Immature natural killer cell (primary cell): ENCODE measurements around the gene FARP1. TPM values are rescaled to one million over a fixed set of nuclear protein-coding genes. Genes with fewer than 3 reads are reported as not detected.
A peak's percentile ranks its signal among the peaks of the same experiment; 100 is the strongest.
"Not testable (repeated sequence)": the region's sequence is repeated elsewhere in the genome, so short reads cannot be mapped to it uniquely, and the experiment has no call there.

Experiments used
- DNase-seq, 3 donors: peaks; one replicate each; pipeline ENCODE4 v3.0.0; 2022; ENCODE audit warnings: mixed read lengths in 1 of 3
- H3K27ac Mint-ChIP-seq, 6 donors: one replicate each; pipeline ENCODE4 v1.8.0; 2020; ENCODE audit warnings: mixed read lengths in 6 of 6, mild to moderate bottlenecking in 5 of 6, inconsistent platforms in 4 of 6, moderate library complexity in 3 of 6
- H3K27me3 Mint-ChIP-seq, 3 donors: one replicate each; pipeline ENCODE4 v1.8.0; 2020 to 2021; ENCODE audit warnings: low read depth in 3 of 3, mild to moderate bottlenecking in 3 of 3, mixed read lengths in 3 of 3, moderate library complexity in 3 of 3, inconsistent platforms in 1 of 3
- H3K36me3 Mint-ChIP-seq, 3 donors: one replicate each; pipeline ENCODE4 v1.8.0; 2020; ENCODE audit warnings: mixed read lengths in 3 of 3, inconsistent platforms in 2 of 3, mild to moderate bottlenecking in 2 of 3
- H3K4me1 Mint-ChIP-seq, 2 donors: one replicate each; pipeline ENCODE4 v1.8.0; 2020; ENCODE audit warnings: inconsistent platforms in 2 of 2, mild to moderate bottlenecking in 2 of 2, mixed read lengths in 2 of 2, moderate library complexity in 1 of 2
- H3K4me3 Mint-ChIP-seq, 5 donors: one replicate each; pipeline ENCODE4 v1.8.0; 2020; ENCODE audit warnings: mild to moderate bottlenecking in 5 of 5, mixed read lengths in 5 of 5, inconsistent platforms in 3 of 5, moderate library complexity in 3 of 5
- H3K9me3 Mint-ChIP-seq, 6 donors: one replicate each; pipeline ENCODE4 v1.8.0; 2020; ENCODE audit warnings: mild to moderate bottlenecking in 6 of 6, mixed read lengths in 6 of 6, inconsistent platforms in 4 of 6, moderate library complexity in 3 of 6
- polyA plus RNA-seq, 3 donors: library from polyadenylated mRNA; unstranded; fragments of 300-500 nt; fragmentation: Illumina TruSeq; gene quantifications; one replicate each; pipeline ENCODE4 v1.2.3, GENCODE V29; 2021

FARP1 gene
- polyA plus RNA-seq, 3 donors from 2014 or later = 0.09 to 0.72 (median 0.22) TPM

DNA sequence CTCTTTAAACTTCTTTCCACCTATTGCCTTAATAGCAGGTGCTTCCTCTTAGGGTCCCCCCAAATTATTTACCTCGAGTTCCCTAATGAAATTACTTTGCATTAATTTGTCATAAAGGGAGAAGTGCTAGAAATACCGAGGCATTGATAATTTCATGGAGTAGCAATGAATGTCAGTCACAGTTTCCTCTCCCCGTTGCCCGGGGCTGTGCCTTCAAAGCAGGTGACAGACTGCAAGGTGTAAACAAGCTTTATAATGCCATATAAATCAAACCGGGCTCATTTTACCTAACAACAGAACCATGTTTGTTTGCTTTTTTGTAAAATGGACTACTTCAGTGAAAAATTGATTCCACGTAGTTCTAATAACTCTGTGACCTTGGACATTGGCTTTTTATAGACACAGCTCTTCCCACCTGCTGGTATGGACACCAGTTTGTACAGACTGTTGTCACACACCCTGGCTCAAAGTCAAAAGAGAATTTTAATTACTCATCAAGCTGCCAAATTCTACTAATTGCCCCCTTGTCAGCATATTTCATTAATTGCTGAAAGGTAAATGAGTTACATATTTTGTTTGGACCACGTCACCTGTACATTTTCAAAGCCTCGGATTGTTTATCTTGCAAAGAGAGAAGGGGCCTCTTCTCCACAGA lies 262.9 kb downstream of the FARP1 start:
- Mint-ChIP-seq H3K4me1 (no peaks in the 10 kb centered on the region), H3K4me3 (no peak overlapping the region), H3K36me3 (no peaks in the 10 kb centered on the region), H3K27me3 (peaks cover 4 to 9% (median 4%) of the 10 kb centered on the region in 3 donors), H3K27ac (no peak overlapping the region), H3K9me3 (no peaks in the 10 kb centered on the region)
- no peak for DNase-seq

DNA sequence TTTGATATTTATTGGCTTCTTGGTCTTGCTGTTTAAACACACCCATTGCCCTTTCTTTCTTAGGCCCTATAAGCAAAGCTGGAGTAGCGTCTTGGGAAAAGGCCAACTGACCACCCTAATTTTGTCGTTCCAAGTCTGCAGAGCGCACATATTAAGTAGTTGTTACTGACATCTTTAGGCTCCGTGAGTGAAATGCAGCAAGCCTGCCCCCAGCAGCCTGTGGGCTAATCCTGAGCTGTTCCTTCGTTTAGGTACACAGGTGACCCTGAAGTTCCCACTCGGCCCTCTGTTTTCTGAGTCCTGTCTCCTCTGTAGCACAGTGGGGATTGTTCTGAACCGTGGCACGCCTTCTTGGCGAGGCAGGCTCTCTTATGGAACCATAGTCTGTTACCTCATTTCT lies 263.5 kb downstream of the FARP1 start:
- Mint-ChIP-seq H3K4me3 (no peak overlapping the region), H3K4me1 (no peaks in the 10 kb centered on the region), H3K9me3 (no peaks in the 10 kb centered on the region), H3K27ac (no peak overlapping the region), H3K27me3 (peaks cover 4 to 9% (median 4%) of the 10 kb centered on the region in 3 donors), H3K36me3 (no peaks in the 10 kb centered on the region)
- DNase-seq = no peak

DNA sequence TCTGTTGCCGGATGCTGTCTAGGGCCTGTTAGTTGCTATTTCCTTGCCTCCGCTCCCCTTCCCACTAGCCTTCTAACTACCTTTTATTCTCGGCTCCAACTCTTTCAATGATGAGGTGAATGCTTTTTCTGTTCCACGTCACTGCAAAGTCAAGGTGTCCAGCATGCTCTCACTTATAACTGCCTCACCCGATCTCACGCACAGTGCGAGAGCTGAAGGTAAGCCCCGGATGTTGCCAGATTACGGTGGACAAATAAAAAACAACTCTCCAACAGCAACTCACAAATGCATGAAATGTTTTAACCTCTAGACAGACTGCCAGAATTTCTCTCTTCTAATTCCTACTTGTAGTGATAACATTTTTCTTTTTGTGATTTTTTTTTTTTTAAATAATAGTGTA lies 264.1 kb downstream of the FARP1 start:
- no peaks in the 10 kb centered on the region for H3K36me3 Mint-ChIP-seq
- H3K4me3 Mint-ChIP-seq = no peak overlapping the region
- H3K27ac Mint-ChIP-seq = no peak overlapping the region

DNA sequence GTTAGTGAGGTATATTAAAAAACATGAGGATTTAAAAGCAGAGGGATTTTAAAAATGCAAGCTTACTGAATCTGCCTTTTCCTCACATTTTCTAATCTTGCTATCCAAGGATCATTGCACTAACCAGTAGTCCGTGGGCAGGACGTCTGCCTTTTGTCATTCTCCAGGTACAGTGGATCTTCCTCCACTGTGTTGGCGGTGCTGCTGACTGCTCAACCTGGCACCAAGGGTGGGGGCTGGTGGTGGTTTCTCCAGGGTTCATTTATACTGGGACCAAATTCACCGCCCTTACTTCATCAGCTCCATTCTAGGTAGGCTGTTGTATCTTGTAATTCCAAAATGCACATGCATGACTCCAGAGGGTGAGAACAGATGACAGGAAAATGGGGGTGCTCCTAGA lies 264.7 kb downstream of the FARP1 start:
- Mint-ChIP-seq H3K27ac (no peak overlapping the region), H3K27me3 (peaks cover 4 to 12% (median 4%) of the 10 kb centered on the region in 3 donors), H3K4me1 (peaks cover 0 to 7% of the 10 kb centered on the region in 2 donors), H3K36me3 (no peaks in the 10 kb centered on the region), H3K9me3 (no peaks in the 10 kb centered on the region), H3K4me3 (no peak overlapping the region)
- no peak for DNase-seq

More for the DNA sequence above, 264.1 kb downstream of the FARP1 start:
- H3K4me1 Mint-ChIP-seq = peaks cover 0 to 4% of the 10 kb centered on the region in 2 donors
- H3K27me3 Mint-ChIP-seq = peaks cover 4 to 9% (median 4%) of the 10 kb centered on the region in 3 donors
- DNase-seq = no peak
- H3K9me3 Mint-ChIP-seq = no peaks in the 10 kb centered on the region

DNA sequence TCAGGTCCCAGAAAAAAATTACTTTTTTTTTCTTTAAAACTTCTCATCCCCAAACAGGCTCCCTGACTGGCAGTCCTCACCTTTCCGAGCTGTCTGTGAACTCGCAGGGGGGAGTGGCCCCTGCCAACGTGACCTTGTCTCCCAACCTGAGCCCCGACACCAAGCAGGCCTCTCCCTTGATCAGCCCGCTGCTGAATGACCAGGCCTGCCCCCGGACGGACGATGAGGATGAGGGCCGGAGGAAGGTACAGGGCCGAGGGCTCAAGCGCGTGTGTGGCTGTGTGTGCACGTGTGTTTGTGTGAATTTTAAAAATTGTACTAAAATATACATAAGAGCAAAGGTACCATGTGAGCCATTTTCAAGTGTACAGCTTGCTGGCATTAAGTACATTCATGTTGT lies 266.4 kb downstream of the FARP1 start:
- Mint-ChIP-seq H3K4me1 (peaks cover 0 to 7% of the 10 kb centered on the region in 2 donors), H3K9me3 (no peaks in the 10 kb centered on the region), H3K27me3 (peaks cover 2 to 21% (median 2%) of the 10 kb centered on the region in 3 donors), H3K27ac (no peak overlapping the region), H3K4me3 (no peak overlapping the region), H3K36me3 (no peaks in the 10 kb centered on the region)
- no peak for DNase-seq

DNA sequence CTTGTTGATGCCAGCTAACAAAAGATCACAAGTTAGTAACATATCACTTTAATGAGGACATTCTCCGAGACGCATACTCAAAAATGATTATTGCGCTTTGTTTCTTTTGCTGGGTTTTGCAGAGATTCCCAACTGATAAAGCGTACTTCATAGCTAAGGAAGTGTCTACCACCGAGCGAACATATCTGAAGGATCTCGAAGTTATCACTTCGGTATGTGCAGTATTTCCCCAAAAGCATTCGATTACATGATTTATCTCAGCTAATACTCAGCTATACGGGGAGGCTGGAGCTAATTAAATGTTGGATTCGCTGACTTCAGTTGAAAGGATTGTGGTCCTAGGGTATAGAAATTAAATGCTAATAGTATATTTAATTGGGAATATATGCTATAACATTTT lies 267.7 kb downstream of the FARP1 start:
- no peak for DNase-seq
- H3K4me3 Mint-ChIP-seq = no peak overlapping the region
- peaks cover 0 to 7% of the 10 kb centered on the region in 2 donors for H3K4me1 Mint-ChIP-seq
- no peak overlapping the region for H3K27ac Mint-ChIP-seq
- H3K36me3 Mint-ChIP-seq = no peaks in the 10 kb centered on the region
- peaks cover 2 to 21% (median 2%) of the 10 kb centered on the region in 3 donors for H3K27me3 Mint-ChIP-seq
- H3K9me3 Mint-ChIP-seq = no peaks in the 10 kb centered on the region

DNA sequence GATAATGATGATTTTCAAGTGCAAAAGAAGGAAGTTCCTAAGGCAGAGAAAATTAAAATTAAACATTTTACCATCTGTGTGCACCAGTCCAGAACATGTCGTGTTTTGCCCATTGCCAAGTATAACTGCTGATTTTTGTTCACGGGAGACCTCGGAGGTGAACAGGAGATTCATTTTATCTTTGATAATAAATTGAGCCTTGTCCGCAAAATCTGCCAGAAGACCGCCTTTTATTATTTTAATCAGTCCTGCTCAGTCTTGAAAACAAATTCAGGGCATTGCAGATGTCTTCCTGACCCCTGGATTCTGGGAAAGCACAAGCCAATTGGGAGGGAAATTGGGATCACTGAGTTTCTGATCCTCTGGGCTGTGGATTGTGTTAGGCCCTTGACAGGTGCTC lies 268.1 kb downstream of the FARP1 start:
- H3K36me3 Mint-ChIP-seq = no peaks in the 10 kb centered on the region
- H3K9me3 Mint-ChIP-seq = no peaks in the 10 kb centered on the region
- H3K27me3 Mint-ChIP-seq = peaks cover 2 to 21% (median 2%) of the 10 kb centered on the region in 3 donors
- H3K4me3 Mint-ChIP-seq = no peak overlapping the region
- H3K27ac Mint-ChIP-seq = no peak overlapping the region
- H3K4me1 Mint-ChIP-seq = peaks cover 0 to 7% of the 10 kb centered on the region in 2 donors
- no peak for DNase-seq

DNA sequence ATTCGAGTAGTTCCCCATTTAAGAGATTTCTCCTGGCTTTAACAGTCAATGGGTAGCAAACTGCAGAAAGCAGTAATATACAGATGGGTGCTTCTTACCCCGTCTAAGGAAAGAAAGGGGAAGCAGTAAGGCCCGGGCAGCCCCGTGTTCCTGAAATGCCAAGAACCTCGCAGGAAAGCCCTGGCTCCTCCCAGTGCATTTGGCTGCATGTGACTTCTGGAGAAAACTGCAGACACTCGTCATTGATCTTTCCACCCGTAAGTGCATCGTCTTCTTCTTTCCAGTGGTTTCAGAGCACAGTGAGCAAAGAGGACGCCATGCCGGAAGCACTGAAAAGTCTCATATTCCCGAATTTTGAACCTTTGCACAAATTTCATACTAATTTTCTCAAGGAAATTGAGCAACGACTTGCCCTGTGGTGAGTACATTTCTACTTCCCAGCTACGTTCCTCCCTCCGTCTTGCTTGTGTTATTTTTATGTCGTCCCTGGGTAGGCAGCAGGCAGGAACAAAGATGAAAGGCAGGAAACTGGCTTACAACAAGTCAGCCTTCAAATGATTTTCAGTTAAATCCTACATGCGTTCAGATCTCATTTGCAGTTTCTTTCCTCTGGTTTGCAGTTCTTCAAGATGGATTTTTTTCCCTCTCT lies 268.8 kb downstream of the FARP1 start:
- H3K27me3 Mint-ChIP-seq = peaks cover 2 to 18% (median 2%) of the 10 kb centered on the region in 3 donors
- H3K27ac Mint-ChIP-seq = no peak overlapping the region
- H3K4me3 Mint-ChIP-seq = peak overlapping the region in 2 of 5 donors; percentile 3 to 39
- H3K4me1 Mint-ChIP-seq = peaks cover 0 to 7% of the 10 kb centered on the region in 2 donors
- DNase-seq = no peak
- peaks cover 0 to under 1% (median 0%) of the 10 kb centered on the region in 6 donors for H3K9me3 Mint-ChIP-seq
- H3K36me3 Mint-ChIP-seq = no peaks in the 10 kb centered on the region

DNA sequence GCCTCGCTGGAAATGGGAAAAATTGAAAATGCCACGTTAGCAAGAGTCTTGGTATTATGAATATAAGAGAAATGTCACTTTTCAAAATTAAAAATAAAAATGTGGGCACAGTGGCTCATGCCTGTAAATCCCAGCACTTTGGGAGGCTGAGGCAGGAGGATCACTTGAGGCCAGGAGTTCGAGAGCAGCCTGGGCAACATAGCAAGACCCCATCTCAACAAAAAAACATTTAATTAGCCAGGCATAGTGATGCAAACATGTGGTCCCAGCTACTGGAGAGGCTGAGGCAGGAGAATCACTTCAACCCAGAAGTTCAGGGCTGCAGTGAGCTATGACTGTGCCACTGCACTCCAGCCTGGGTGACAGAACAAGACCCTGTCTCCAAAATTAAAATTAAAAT lies 270.4 kb downstream of the FARP1 start:
- not testable (repeated sequence) for H3K9me3 Mint-ChIP-seq, DNase-seq, H3K36me3 Mint-ChIP-seq, H3K4me1 Mint-ChIP-seq, H3K4me3 Mint-ChIP-seq, H3K27ac Mint-ChIP-seq
- H3K27me3 Mint-ChIP-seq = peaks cover 0 to 20% (median 2%) of the 10 kb centered on the region in 3 donors

DNA sequence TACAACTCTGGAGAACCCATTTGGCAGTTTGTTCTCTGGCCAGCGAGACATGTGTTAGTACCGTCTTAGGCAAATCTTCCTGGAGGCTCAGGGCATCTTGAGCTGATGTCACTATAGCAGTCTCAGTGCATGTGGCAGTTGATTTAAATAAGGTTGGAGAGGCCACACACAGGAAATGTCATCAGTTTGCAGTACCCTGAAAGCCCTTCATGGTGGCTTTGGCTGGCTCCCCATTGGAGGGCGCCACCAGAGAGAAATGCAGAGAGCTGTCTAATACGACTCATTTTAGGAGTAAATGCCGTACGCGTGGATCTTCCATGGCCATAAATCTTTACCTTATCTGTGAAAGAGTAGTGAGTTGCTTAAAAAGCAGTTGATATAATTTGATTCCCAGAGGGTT lies 270.9 kb downstream of the FARP1 start:
- Mint-ChIP-seq H3K36me3 (no peaks in the 10 kb centered on the region), H3K4me3 (no peak overlapping the region), H3K27me3 (peaks cover 0 to 20% (median 2%) of the 10 kb centered on the region in 3 donors), H3K4me1 (peaks cover 0 to 7% of the 10 kb centered on the region in 2 donors), H3K9me3 (peaks cover 0 to 5% (median 0%) of the 10 kb centered on the region in 6 donors), H3K27ac (no peak overlapping the region)
- DNase-seq = no peak

DNA sequence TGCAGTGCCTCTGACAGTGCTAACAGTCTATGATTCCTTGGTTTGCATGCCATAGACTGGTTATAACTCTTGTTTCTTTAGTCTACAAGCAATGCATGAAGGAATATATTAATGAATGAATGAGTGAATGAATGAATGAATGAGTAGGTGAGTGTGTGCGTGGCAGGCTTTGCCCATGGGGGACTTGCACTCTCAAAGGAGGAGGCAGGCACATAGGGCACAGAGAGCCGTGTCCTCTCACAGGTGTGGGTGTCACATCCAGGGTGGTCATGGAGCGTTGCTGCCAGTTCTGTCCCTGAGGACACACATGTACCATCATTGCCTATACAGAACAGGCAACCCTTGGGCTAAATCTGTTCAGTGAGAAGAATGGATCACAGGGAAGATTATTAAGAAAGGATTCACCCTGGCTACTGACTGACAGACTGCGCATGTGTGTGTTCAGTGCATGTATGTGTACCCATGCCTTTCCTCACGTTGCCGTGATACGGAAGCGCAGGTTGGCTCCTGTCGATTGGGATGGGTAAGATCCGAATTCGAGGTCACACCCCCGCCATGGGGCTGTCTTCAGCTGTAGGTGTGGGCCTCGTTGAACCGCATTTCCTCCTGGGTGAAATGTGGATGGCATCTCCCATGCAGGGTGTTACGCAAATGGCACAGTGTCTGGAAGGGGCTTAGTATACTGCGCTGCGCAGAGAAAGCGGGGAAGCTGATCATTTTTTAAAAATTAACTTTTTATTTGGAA lies 272.6 kb downstream of the FARP1 start:
- H3K9me3 Mint-ChIP-seq = peaks cover 0 to 5% (median 0%) of the 10 kb centered on the region in 6 donors

DNA sequence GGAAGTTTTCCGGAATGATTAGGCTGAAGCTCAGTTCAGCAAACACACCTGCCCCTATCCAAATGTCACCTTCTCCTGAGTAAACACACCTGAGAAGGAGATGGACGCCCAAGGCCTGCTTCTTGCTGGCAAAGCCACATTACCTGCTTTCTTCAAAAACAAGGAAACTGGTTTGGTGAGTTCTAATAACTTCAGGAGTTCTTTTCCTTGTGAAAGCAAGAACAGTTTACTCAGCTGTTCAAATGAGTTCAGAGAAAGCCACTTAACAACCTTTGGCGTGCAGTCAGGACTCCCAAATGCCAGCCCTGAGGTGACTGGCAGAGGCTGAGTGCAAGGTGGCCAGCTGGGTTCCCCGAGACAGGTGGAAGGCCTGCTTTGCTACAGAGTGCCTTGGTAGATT lies 273.5 kb downstream of the FARP1 start:
- peaks cover 0 to 21% (median 2%) of the 10 kb centered on the region in 3 donors for H3K27me3 Mint-ChIP-seq
- H3K4me1 Mint-ChIP-seq = peaks cover 0 to 7% of the 10 kb centered on the region in 2 donors
- no peak overlapping the region for H3K4me3 Mint-ChIP-seq
- no peaks in the 10 kb centered on the region for H3K36me3 Mint-ChIP-seq
- no peak overlapping the region for H3K27ac Mint-ChIP-seq
- no peak for DNase-seq
- H3K9me3 Mint-ChIP-seq = peaks cover 0 to 5% (median 0%) of the 10 kb centered on the region in 6 donors

More for the DNA sequence above, 272.6 kb downstream of the FARP1 start:
- no peak overlapping the region for H3K4me3 Mint-ChIP-seq
- no peaks in the 10 kb centered on the region for H3K36me3 Mint-ChIP-seq
- peaks cover 0 to 7% of the 10 kb centered on the region in 2 donors for H3K4me1 Mint-ChIP-seq
- H3K27me3 Mint-ChIP-seq = peaks cover 0 to 17% (median 2%) of the 10 kb centered on the region in 3 donors
- no peak overlapping the region for H3K27ac Mint-ChIP-seq
- DNase-seq = no peak

DNA sequence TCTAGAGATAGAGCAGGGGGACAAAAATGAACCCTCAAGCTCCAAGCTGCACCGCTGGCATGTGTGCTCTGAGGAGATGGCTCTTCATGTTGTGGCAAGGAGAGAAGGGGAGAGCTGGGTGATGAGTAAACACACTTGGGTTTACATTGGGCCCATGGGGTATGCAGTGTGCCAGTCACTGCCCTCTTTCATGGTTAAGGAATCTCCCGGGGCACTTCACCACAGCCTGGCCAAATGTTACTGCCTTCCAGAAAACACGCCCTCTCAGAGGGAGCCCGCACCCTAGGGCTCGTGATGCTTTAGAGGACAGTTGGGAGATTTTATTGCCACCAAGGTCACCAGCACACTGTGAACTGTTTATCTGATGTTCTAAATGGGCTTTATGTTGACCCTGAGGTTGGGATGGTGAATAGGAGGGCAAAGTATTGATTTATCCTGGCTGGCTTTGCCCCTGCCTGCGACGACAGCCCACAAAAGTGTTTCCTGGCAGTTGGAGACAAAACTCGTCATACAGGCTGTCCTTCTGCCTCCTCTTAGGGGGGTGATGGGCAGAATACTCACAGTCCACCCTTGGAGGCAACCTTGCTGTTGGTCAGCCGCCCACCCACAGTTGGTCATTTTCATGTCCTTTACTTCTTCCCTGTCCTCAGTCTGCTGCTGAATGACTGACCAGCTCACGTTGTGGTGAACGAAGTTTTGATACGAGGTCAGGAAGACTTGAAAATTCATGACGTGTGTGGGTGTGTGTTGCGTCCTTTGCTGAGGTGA lies 277.1 kb downstream of the FARP1 start:
- DNase-seq = no peak
- Mint-ChIP-seq H3K27ac (no peak overlapping the region), H3K36me3 (no peaks in the 10 kb centered on the region), H3K4me3 (no peak overlapping the region), H3K4me1 (no peaks in the 10 kb centered on the region), H3K27me3 (peaks cover 0 to 10% (median 3%) of the 10 kb centered on the region in 3 donors), H3K9me3 (peaks cover 0 to 5% (median 0%) of the 10 kb centered on the region in 6 donors)
